Stimulated activated CD8-positive, alpha-beta memory T cell treated with anti-CD3 and anti-CD28 coated beads, Interleukin-4, amount 100 ng/mL, for 1 hour (primary cell): ENCODE results near the gene PLXNB1.
"Not testable (repeated sequence)": the region's sequence is repeated elsewhere in the genome, so short reads cannot be mapped to it uniquely, and the experiment has no call there.

Source experiments
- DNase-seq, 2 donors: peaks; one replicate each; pipeline ENCODE4 v3.0.0-alpha.2; 2020; ENCODE audit warnings: low read depth in 2 of 2, low spot score in 1 of 2

The PLXNB1 gene, protein sequence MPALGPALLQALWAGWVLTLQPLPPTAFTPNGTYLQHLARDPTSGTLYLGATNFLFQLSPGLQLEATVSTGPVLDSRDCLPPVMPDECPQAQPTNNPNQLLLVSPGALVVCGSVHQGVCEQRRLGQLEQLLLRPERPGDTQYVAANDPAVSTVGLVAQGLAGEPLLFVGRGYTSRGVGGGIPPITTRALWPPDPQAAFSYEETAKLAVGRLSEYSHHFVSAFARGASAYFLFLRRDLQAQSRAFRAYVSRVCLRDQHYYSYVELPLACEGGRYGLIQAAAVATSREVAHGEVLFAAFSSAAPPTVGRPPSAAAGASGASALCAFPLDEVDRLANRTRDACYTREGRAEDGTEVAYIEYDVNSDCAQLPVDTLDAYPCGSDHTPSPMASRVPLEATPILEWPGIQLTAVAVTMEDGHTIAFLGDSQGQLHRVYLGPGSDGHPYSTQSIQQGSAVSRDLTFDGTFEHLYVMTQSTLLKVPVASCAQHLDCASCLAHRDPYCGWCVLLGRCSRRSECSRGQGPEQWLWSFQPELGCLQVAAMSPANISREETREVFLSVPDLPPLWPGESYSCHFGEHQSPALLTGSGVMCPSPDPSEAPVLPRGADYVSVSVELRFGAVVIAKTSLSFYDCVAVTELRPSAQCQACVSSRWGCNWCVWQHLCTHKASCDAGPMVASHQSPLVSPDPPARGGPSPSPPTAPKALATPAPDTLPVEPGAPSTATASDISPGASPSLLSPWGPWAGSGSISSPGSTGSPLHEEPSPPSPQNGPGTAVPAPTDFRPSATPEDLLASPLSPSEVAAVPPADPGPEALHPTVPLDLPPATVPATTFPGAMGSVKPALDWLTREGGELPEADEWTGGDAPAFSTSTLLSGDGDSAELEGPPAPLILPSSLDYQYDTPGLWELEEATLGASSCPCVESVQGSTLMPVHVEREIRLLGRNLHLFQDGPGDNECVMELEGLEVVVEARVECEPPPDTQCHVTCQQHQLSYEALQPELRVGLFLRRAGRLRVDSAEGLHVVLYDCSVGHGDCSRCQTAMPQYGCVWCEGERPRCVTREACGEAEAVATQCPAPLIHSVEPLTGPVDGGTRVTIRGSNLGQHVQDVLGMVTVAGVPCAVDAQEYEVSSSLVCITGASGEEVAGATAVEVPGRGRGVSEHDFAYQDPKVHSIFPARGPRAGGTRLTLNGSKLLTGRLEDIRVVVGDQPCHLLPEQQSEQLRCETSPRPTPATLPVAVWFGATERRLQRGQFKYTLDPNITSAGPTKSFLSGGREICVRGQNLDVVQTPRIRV (N-terminal part only)

DNA sequence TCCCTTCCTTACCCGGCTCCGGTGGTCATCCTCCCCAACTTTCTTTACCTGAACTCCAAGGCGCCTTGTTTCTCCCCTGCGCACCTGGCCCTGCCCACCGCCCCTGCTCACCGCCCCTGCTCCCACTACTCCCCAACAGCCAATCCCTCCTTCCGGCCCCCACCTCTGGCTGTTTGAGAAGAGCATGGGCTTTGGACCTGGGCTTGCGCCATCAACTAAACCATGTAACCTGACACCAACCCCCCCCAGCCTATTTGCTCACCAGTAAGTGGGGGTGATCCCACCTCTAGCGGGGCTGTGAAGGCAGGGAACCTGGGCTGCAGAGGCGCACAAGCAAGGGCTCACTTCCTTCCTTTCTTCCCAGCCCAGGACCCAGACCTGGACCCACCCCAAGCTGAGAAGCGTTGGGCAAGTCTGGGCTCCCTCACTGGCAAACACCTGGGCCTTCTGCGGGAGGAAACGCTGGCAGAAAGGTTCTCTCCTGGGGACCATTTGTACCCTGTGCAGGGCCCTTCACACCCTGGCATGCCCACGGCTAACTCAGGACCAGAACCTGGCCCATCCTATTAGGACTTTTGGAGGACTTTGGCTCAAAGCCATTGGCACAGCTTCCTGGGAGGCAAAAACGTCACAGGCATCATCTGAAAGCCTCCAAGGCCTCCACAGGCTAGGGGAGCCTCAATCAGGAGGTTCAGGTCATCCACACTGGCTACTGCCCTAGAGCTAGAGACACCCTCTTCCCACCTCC is at the start of gene PLXNB1:
Gene PLXNB1, minus strand, starts transcription at position 127 of the 748 bp plus-strand sequence. CDS start 5,475 bp downstream, outside the sequence.
- no peak for DNase-seq

DNA sequence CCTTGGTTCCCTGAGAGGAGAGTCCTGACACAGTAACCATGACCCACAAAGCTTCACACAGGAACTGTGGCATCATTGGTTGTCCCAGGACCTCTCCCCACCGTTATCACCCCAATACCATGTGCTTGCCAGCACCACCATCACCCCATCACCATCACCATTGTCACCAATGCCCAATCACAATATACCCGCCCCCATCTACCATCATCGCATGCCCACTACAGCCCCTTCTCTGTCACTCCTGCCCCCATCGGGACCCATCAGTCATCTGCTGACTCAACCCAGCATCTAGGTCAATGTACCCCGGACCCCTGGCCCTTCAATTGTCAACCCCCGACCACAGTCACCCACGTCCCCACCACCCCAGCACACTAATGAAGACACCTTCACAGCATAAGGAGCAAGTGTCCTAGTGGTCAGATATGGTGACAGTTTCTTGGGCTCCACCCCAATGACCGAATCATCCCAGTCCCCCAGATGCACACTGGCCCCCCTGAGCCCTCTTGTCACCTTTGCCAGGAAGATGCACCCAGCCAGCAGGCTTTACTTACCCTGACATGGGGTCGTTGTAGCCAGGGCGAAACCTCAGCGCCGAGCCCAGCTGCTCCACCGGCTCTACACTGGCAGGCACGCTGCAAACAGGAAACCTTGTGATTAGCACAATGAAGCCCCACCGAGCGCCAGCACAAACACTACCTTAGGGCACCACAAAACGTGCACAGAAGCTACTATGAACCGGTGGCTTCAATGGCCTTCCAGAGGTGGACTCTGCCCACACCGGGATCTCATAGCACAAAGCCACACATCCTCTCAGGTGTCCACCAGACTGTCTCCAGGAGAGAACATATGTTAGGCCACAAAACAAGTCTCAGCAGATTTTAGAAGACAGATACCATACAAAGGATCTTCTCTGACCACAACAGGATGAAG is 49.0 kb upstream of the PLXNB1 start:
- DNase-seq, result peak in 1 of 2 donors; percentile 41

DNA sequence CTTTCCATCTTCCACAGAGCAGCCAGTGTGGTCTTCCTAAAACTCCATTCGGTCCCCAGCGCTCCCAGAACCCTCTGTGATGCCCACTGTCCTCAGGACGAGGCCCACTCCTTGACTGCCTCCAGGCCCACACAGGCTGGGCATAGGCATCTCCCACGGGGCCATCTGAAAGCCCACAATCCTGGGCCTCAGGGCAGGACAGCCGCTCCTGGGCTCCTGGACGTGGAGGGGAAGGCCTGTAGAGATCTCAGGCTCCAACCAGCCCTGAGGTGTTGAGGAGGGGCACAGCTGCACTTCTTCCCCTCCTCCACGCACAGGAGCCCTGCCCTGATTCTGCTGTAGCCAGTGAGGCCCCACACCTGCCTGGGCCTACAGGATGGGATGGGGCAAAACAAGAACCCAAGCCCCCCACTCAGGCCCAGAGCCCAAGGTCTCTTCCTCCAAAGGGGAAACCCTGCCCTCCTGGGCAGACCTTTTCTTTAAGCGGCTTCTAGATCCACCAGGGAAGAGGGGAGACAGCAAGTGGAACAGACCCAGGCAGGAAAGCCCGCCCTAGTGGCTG is 48.2 kb upstream of the PLXNB1 start:
- DNase-seq, result no peak

DNA sequence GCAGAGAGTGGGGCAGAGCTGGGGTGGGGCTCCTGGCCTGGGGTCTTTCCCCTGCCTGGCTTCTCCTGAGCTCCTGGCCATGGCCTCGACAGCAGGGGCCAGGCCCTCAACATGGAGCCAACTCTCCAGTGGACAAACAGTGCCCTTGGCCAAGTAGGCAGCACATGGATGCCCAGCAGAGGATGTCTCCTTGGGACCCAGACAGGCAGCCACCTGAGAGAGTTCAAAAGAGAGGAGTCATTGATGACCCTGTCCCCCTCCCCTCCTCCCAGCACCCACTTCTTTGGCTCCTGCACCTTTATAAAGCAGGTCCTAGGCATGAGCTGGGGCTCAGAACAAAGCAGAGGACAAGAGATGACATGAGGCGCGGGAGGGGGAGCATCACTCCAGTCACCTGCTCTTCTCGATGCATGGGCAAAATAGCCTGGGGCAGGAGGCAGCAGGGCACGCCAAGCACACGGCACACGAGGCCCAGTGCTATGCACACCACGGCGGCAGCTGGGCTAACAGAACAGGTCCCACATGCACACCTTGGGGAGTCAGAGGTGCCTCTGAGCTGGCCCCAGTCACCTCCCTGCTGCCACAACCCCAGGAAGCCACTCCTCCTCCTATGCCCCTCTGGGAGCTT is 46.7 kb upstream of the PLXNB1 start:
- DNase-seq, result no peak

- no peak for DNase-seq
Observed at GRCh38 chr3:48475188-48475587, 45.3 kb upstream of the PLXNB1 start.

DNA sequence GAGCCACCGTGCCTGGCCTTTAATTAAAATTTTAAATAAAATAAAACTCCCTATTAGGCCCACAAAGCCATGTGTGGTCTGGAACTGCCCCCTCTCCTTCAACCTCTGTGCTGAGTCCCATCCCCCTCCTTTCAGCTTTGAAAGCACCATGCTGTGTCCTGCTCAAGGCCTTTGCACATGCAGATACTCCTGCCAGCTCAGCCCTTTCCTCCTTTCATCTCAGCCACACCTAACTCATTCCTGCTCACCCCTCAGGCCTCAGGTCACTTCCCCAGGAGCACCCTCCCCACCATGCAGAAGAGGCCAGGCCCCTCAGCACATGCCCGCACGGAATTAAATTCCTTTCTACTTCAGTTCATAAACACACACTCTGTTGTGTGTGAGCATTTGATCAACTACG is 44.7 kb upstream of the PLXNB1 start:
- no peak for DNase-seq

- DNase-seq, result not testable (repeated sequence)
Observed at GRCh38 chr3:48474031-48474430, 44.1 kb upstream of the PLXNB1 start.

GRCh38 chr3:48473617-48473952 is 43.7 kb upstream of the PLXNB1 start:
- DNase-seq, result no peak

DNA sequence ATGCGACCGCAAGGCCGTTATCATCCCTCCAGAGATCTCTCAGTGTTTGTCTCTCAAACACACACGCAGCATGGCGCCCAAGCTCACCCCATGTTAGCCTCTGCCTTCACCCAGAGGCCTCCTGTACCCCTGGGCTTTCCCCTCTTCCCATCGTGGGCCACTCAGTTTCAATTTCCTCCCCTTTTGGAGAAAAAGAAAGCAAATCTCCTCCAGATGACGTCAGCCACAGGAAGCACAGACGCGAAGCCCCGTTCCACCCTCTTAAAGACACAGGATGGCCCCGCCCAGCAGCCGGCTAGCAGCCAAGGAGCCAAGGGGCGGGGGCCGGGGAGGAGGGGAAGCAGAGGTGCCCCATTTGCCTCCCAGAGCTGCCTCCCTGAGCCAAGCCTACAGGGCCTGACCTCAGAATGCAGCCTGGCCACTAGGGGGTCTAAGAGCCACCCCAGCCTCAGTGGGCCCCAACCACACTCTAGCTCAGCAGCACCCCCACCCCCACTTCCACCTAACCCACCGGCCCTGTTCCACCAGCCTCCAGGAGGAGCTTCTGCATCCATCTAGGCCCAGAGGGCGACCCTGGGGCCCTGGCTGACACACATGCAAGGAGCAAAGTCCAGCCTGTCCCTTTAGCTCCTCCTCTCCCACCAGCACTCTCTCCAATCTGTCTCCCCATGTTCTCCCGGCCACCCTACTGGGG is 43.2 kb upstream of the PLXNB1 start:
- DNase-seq, result peak; percentile 79 to 89

- no peak for DNase-seq
Observed at GRCh38 chr3:48472673-48472922, 42.7 kb upstream of the PLXNB1 start.

DNA sequence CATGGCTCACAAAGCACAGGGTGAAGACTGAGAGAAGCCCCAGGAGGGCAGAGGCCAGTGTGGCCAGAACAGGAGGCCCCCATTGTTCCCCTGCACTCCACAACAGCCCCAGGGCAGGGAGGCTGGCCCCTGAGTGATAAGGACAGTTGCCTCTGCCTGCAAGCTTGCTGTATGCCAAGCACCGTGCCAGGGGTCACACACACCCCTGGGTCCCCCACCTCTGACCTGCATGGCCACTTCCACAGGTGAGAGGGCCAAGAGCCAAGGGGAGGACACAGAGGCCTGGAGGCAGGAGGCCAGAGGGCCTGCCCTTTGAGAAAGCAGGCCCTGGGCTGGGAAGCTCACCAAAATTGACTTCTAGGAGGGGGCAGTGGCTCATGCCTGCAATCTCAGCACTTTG is 40.4 kb upstream of the PLXNB1 start:
- no peak for DNase-seq

GRCh38 chr3:48469046-48469915 is 39.4 kb upstream of the PLXNB1 start:
- no peak for DNase-seq

DNA sequence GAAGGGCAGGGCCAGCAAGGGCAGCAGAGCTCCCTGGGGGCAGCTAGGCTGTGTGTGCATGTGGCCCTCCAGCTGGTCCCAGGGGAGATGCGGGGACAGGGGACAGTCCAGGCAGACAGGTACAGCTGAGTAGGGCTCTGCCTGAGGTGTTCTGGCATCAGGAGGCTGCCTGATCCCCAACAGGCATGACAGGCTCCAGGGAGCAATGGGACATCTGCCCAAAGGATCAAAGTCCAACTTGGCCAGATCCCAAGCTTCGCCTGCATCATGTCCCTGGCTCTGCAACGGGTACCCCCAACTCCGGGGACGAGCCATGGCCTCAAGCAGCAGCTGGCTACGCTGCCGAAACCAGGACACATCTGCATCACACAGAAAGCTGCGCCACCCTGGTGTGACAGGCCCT is 38.4 kb upstream of the PLXNB1 start:
- no peak for DNase-seq

- DNase-seq, result no peak
Observed at GRCh38 chr3:48467473-48468267, 37.8 kb upstream of the PLXNB1 start.

DNA sequence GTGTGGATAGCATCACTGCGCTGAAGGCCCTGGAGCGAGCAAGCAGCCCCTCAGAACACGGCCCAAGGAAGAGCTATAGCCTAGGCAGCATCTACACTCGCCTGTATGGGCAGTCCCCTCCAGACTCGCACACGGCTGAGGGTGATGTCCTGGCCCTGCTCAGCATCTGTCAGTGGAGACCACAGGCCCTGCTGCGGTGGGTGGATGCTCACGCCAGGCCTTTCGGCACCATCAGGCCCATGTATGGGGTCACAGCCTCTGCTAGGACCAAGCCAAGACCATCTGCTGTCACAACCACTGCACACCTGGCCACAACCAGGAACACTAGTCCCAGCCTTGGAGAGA is 37.2 kb upstream of the PLXNB1 start:
- DNase-seq, result no peak

DNA sequence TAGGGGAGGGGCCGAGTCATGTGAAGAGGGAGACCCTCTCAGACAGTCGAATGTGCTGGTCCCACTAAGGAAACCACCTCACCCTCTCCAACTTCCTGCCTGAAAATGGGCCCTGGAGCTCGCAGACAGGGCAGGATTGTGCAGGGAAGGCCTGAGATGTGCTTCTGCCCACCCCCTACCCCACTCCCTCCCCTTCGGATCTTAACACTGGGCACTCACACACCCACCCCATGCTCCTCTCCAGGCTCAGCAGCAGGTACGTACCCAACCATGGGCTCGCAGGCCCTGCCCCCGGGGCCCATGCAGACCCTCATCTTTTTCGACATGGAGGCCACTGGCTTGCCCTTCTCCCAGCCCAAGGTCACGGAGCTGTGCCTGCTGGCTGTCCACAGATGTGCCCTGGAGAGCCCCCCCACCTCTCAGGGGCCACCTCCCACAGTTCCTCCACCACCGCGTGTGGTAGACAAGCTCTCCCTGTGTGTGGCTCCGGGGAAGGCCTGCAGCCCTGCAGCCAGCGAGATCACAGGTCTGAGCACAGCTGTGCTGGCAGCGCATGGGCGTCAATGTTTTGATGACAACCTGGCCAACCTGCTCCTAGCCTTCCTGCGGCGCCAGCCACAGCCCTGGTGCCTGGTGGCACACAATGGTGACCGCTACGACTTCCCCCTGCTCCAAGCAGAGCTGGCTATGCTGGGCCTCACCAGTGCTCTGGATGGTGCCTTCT is 36.7 kb upstream of the PLXNB1 start:
- DNase-seq, result peak in 1 of 2 donors; percentile 11
